GM18868 (cell line): ENCODE measurements around the gene ITGA1.
A peak's percentile ranks its signal among the peaks of the same experiment; 100 is the strongest.

Source experiments
- ATAC-seq: cut with Tn5 transposase; IDR thresholded peaks from one replicate; pipeline ENCODE4 v1.9.1; 2021; ENCODE audit warnings: mild to moderate bottlenecking, moderate library complexity; ENCODE audit not compliant: unreplicated experiment

The ITGA1 gene

DNA sequence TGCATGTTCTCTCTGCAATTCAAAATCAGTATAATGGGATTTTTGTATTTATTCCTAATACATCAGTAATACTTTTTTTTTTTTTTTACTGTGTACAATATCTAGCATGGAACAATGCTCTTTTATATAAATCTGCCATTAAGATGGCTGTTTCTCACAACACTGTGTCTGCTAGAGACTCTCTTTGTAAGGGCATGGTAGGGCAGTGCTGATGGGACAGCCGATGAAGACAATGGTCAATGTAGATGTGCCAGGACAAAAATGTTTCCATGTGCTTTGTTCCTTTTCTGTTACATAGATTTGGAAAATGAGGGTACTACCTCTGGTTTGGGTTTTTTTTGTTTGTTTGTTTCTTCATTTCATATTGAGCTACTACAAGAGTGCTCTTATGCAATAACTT lies 106.1 kb downstream of the ITGA1 start:
- ATAC-seq: no peak

DNA sequence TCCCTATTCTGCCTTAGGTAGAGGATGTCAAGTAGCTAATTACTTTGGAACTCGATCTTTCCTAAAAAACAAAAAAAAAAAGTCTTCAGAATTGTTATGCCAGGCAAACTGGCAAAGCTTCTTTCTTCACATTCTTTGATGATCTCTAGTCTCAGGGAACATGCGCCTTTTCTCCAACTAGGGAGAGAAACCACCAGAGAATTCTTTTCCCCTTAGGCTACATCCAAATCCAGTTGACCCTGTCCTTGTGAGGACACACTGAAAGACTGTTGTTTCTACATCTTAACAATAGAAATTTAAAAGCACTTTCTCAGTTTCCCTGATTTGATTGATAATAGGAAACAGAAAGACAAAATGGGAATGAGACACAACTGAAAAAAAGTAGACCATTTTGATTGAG lies 106.7 kb downstream of the ITGA1 start:
- no peak for ATAC-seq

DNA sequence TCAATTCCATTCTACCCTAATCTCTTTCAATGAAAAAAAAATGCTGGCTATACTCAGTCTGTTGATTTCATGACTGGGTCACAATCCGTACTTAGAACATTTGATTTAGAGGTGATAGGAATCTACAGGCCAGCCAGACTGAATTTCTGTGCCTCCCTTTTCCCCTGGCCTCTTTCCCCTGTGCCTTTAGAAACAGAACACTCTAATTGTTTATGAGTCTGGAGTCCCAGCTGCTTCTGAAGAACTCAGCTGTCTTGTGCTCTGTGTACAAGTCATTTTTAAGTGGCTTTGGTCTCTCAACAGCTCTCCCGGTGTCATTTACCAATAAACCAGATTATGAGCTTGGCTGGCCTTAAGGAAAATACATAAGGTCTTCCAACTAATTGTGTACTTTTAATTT lies 107.4 kb downstream of the ITGA1 start:
- ATAC-seq: no peak

DNA sequence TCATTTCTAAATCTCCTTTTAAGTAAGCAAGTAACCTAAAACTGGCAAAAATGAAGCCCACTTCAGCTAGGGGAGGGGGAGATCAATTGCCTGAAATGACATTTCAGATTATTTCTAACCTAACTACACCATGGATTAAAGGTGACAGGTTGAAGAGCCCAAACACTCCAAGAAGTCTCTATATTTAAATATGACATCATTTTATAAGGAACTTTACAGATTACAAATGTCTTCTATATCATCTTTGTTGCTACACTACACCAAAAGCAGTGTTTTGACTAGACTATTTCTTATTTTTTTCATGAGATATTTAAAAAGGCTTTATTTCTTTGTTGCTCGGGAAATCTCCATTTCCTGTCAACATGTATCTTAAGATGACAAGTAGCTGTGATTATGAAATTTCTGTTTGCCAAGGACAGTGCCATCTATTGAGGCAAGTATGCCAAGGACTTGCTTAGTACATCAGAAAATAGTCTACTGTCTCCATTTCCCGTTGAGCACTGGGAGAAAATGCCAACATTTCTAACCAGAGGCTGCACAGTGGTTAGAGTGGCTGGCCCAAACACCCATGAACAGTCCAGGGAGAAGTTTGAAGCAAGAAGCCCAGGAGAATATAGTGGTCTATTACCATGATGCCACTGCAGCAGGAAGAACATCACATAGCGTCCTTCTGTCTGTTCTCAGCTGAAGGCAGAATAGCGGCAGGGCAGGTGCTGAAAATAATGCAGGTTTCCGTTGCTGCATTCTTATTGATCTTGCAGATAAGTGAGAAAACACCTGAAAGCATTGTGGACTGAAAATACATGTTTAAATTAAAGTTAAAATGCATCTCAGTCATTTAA lies 108.1 kb downstream of the ITGA1 start:
- ATAC-seq: no peak

DNA sequence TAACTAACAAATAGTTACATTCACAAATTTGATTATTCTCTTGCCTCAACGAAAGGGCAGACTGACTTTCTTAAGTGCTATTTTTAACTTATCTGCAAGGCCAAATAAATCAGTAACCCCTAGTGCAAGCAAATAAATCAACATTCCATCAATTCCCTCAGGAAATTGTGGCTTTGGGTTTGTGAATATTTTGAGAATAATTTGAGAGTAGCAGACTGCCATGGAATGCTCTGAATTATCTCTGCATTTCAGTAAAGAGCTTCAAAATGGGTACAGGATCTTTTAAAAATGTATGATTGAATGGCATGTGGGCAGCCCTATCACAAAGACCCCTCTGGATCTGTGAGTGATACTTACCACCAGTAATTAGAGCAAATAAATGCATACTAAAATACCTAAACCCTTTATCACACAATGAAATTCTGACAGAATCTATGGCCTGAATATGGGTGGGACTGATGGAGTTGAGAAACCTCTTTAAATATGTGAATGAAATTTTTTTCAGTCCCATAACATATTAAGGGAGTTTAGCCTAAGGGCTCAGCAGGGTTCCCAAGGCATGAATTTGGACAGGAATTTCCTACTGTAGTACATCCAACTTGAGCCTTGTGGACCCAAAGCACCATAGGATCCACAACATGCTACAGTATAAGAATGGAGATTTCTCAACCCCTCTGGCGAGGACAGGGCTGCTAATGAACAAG lies 109.0 kb downstream of the ITGA1 start:
- no peak for ATAC-seq

DNA sequence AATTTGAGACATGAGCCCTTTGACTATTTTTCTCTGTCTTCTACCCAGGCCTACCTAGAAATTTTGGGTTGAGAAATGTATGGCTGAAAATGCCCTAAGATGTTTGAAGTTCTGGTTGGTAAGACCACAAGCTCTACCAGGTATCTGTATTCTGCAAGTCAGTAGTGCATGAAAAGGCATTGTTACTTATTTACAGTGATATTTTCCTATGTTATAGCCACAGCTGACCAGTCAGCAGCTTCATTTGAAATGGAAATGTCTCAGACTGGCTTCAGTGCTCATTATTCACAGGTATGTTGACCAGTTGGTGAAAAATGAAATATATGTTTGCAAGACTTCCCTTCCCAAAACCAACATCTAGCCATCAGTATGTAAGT lies 109.5 kb downstream of the ITGA1 start:
- ATAC-seq: no peak

DNA sequence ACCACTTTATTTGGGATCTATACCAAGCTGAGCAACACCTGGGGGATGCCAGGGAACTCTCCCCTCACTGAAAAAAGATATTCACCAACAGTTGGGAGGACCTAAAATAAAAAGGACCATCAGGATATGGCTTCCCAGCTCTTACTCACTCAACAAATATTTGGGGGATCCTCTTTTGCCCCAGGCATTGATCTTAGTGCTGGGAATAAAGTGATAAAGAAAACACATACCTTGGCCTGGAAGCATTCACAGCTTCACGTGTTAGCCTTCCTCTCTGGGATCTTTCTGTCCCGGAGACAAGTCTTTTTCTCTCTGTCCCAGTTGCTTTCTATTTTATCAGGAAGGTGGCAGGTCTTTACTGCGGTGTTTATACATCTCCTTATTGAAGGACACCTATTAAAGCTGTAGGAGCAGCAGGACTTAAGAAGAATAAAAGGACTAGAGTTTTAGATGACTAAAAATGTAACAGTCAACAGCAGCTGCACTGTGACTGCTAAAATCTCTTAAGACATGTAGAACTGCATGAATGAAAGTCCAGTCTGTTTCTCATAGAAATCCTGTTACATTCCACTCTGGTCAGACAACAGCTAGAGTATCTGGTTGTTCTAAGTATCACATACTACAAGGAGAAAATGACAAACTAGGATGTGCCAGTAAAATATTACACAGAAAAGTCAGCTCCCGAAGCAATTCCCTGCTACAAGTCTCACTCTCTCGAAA lies 111.4 kb downstream of the ITGA1 start:
- ATAC-seq: no peak

DNA sequence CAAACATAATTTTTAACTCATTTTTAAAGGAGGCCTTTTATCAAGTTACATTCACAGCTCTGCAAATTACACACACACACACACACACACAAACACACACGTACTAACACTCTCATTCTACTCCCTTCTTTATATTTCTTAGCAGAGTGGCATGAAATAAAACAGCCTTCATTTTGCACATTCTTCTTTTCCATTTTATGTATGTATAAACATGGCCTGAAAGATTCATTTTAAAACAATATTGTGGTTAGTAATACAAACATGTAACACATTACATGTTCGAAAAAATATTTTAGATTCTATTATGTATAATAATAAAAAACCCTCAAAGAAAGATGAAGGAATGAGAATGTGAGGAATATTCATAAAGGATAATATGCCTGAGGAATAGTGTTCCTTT lies 115.4 kb downstream of the ITGA1 start:
- ATAC-seq: no peak

DNA sequence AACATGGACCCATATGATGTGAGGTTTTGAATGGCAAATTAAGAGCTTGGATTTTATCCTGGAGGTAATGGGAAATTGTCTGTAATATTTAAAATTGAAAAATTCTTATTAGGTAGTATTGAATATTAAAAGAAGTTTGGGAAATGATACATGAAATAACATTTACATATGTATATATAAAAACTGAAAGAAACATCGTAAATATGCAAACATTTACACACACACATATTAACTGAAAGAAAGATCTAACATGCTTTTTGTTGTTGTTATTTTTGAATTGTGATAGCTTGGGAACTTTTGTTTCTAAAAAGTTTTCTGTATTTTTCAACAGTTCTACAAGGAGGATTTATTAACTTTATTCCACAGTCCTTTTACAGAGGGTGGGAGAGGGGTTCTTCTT lies 118.6 kb downstream of the ITGA1 start:
- ATAC-seq: no peak

DNA sequence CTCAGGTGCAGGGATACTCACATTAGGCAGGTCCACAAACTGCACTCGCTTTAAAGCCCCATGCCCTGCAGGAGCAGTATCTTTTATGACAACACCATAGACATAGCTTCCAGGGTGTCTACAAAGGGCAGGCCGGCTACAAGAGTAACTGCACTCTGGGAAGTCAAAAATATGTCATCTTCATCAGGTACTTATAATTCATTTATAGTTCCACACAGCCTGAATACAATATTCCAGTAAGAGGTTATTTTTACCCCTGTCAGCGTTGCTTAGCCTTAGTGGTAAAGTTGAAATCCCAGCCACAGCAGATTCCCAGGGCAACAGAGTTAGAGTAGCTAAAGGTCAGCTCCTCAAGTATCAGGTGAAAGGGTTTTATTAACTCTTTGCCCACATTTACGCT lies 119.1 kb downstream of the ITGA1 start:
- no peak for ATAC-seq

DNA sequence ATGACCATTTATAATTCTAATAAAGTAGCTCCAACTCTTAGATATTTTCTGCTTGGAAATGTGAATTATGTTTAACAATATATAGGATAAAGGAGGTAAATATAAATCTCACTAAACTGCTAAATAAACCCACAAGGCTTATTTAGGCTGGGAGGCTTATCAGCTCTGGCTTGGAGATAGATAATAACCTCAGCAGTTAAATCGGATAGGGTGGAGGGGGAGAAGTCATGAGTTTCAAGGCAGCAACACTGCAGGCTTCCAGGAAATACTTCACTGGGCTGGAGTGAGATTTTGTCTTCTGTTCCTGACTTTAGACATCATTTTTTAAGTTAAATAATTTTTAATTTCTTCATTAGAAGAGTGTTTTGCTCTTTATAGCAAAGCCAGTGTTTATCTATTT lies 121.5 kb downstream of the ITGA1 start:
- ATAC-seq: no peak

DNA sequence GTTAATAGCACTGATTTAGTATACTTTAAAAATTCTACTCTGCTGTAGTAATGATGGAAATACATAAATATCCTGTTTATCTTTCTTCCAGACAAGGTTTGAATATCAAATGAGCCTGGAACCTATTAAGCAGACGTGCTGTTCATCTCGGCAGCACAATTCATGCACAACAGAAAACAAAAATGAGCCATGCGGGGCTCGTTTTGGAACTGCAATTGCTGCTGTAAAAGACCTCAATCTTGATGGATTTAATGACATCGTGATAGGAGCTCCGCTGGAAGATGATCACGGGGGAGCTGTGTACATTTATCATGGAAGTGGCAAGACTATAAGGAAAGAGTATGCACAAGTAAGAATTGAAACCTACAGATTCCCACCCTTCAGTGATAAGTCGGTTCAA lies 122.4 kb downstream of the ITGA1 start:
- ATAC-seq: no peak

DNA sequence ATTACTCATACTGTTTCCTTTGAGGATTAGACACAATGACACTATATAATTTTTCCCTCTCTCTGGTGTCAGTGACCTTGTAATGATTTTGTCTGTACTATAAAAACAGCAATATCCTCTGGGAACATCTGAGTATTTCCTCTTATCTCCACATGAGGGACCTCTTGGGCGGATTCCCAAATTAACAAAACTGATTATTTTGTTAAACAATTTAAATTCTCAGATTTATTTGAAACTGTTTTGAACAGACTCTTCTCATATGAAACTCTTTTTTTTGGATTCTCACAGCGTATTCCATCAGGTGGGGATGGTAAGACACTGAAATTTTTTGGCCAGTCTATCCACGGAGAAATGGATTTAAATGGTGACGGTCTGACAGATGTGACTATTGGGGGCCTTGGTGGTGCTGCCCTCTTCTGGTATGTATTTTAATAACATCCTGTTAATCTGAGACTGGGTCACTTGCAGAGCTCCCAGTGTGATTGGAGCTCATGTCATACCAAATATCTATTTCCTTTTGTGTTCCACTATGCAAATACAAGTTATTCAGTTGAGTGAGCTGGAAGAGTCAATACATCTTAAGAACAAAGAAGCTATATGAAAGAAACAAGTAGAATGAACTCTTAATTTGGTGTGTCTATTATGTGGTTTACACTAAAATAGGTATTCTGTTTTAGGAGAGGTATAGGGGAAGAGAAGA lies 127.6 kb downstream of the ITGA1 start:
- ATAC-seq: peak; percentile 99

DNA sequence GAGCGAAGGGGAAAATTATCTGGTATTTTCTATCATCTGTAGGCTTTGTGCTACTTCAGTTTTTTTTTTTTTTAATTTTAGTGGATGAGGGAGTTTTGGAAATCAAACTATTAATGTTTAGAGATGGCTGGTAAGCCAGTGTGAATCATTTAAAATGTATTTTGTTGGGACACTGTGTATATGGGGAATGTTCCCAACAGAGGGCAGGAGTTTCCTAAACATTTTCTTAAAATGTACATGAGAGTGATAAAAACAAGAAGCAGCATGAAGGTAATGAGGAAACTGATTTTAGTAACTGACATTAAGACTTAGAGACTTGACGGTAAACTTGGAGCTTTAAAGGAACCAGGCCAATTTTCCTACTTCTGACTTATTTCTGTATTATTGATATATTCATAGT lies 133.2 kb downstream of the ITGA1 start:
- ATAC-seq: no peak

DNA sequence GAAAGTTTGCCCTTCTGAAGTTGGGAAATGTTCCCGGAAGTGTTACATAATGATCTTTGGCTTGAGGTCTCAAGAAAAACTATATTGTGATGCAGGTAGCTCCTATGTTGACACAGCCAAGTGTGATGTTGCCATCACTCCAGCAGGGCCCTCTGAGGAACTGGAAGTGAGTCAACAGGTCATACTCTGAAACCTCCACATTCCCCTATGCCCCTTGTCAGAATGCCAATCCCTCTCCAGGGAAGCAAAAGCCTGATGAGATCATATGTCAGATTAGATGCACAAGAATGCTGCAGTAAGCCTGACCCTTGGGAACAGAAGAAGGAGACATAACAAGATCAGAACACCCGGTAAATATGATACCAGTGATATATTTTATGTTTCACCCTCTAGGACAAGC lies 134.7 kb downstream of the ITGA1 start:
- no peak for ATAC-seq

DNA sequence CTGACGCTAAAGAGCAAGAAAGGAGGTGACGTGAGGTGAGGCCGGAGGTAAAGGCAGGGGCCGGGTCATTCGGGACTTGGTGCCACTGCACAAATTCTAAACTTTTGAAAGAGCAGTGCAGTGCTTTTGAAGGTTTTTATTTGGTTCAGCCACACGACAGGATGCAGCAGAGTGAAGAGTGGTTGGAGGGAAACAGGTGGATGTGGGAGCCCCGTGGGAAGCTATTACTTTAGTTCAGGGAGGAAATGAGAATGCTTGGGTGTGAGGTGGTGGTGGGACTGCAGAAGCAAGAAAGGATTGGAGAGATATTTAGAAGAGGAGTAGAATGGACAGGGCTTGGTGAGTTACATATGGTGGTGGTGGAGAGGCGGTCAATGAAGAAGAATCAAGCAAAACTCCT lies 136.7 kb downstream of the ITGA1 start:
- no peak for ATAC-seq

DNA sequence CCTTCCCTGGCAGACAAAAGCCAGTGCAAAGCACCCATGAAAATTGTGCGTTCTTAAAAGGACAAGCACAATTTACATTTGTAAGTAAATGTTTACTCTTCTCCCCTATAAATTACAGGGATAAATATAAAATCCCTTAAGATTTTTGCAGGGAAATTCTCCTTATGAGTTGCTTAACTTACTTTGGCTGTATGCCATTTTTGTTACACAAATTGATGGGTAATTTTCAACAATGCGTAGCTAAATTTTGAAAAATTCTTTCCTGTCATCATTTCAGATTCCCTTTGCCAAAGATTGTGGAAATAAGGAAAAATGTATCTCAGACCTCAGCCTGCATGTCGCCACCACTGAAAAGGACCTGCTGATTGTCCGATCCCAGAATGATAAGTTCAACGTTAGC lies 137.3 kb downstream of the ITGA1 start:
- no peak for ATAC-seq

DNA sequence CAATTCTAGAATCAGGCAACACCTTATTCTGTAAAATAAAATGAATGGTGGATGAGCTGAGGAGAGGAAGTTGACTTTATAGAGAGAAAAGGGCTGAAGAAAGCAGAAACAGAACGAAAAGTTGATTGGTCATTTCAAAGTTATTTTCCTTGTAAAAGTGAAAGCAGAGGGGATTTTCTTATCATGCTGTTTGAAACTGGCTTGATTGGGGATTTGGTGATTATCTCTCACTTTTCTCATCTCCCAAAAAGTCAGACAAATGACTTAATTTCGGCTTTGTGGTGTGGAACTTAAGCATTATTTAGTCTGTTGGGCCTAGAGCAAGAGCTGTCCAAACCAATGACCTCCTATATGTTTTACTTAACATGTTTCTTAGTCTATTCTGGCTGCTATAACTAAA lies 141.0 kb downstream of the ITGA1 start:
- ATAC-seq: peak; percentile 64

DNA sequence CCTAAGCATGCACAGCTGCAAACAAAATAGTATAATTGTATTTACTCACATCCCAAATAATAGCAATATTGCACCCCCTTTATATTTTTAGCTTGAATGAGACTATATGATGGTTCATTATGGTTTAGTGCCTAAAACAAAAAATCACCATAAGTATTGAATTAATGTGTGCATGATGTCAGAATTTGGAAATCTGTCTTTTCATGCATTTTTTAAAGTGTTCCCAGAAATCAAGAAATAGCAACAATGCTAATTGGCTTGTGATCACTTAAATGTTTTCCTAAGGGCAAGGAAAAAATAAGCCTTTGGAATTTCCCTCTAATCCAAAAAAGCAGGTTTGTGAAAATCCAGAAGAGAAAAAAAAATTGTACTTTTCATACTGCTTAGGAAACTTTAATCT lies 150.5 kb downstream of the ITGA1 start:
- ATAC-seq: no peak

DNA sequence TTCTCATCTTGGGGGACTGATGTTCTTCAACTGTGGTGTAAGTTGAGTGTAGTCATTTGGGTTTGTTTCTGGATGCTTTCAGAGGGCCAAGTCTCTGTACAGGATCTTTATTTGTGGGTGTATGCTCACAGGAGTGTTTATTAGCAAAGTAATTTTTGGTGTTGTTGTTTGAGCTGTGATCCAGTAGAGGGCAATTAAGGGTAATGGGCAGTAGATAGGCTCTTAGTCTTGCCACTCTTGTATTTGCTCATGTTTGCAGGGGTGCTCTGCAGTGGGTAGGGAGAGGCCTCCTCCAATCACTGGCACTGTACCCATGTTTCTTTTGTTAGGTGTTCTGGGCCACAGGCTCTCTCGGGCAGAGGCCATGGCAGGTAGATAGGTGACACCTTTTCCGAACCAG lies 155.6 kb downstream of the ITGA1 start:
- peak; percentile 53 for ATAC-seq

DNA sequence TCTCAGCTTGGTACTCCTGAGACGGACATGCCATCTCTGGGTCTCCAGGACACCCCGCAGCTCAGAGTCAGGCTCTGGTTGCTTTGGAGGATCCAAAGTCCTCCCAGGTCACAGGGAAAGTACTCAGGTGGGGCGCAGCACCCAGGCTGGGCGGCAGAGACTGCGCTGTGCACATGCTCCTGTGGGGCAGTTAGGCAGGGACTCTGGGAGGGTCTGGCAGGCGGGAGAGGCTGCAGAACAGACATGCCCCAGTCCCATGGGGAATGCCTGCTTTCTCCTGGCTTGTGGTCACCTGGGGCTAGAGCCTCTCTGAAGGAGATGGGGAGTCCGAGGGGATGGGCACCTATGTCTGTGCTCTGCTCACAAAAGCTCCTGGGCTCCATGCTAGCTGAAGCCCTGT lies 156.1 kb downstream of the ITGA1 start:
- ATAC-seq: no peak
